A204.1 (cell line): ENCODE results near the gene SLC2A4.
"Not testable (repeated sequence)": the region's sequence is repeated elsewhere in the genome, so short reads cannot be mapped to it uniquely, and the experiment has no call there.

Experiments
- FAIRE-seq: peaks from 2 replicates; lab custom pipeline; 2012; peaks lifted over from hg19 to GRCh38; lab: Jason Lieb, UNC

Gene SLC2A4

DNA sequence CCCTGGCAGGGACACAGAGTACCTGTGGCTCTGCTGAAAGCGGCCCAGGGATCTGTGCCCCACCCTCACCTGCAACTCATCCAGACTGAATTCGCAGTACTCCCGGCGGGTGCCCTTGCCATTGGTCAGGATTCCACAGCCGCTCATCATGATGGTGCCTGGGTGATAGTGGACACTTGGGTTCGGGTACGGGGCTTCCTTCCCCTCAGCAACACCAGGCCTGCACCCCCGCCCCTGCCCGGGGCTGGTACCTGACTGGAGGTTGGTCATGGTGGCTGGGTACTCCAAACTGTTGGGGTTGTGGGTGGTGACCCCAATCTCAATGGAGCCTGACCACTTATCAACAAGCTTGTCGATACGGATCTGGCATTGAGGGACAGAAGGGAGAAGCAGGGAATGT, 44.7 kb downstream of the SLC2A4 start:
- no peak for FAIRE-seq

DNA sequence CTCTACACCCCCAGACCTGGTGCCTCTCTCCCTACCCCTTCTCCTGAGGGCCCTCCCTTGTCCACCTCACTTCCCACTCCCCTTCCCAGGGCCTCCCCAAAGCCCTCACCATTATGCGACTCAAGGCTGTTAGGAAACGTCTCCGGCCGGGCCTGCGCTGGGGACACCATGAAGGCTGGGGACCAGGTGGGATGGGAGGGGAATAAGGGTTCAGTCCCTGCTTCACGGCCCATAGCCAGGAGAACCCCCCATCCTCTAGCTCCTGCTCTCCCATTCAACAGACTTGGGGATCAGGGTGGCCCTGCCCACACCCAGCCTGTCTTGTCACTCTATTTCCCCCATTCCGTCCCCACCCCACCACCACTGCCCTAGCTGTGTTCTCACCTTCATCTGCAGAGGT, 45.5 kb downstream of the SLC2A4 start:
- FAIRE-seq: no peak

DNA sequence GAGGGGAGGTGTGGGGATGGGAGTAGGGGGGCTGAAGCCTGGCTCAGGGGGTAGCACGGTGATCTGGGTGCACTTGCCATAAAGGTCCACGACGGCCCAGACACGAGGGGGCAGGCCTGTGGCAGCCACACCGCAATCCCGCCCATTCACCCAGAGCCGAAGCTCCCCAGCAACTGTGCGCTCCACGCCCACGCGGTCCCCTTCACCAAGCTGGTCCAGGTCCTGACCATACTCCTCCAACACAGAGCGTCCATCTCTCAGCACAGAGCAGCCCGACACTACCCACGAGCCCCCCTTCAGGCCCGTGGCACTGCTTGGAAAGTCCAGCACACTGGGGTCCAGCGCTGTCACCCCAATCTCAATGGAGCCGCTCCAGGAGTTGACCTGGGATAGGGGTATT, 46.0 kb downstream of the SLC2A4 start:
- FAIRE-seq: no peak

DNA sequence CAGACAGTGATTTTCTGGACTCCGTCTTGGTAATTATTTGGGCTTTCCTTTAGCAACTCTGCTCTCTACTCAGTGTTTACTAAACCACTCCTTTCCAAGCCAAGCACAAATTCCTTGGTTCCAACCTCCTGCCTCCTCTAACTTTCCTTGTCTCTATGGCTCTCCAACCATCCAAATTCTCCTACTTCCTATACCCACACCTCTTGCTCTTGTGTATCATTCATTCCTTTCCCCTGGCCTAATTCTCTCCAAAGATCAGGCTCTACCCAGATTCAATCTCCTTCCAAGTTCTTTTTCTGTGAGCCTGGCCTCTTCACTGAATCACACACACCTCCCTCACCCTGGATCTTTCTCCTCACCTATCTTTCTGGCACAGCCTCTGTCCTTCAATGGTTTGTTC, 46.5 kb downstream of the SLC2A4 start:
- no peak for FAIRE-seq

DNA sequence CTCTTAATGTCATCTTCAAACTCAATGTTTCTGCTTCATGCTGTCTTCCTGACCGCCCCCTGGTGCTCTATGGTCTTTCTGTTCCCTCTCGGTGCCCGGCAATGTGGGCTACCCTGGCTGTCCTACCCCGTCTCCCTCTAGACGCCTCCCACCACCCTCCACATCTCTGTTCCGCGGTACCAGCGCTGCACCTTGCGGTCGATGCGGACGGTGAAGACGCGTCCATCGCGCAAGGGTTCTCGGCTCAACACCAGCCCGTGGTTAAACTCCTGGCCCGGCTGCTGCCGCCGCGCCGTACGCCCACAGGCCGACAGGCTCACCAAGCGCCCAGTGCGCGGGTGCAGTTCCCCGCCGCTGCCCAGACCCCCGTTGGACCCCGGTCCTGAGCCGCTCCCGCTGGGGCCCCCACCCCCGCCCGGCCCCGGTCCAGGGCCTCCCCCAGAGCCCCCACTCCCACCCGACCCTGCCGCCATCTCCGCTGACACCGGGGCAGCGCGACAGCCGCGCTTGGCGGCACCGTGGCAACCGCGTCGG, 47.4 kb downstream of the SLC2A4 start, which contains the start of gene NEURL4:
Gene NEURL4, minus strand, starts transcription at position 496 of the 534 bp plus-strand sequence. Its CDS starts 23 bp downstream, at position 473.
- FAIRE-seq: no peak

DNA sequence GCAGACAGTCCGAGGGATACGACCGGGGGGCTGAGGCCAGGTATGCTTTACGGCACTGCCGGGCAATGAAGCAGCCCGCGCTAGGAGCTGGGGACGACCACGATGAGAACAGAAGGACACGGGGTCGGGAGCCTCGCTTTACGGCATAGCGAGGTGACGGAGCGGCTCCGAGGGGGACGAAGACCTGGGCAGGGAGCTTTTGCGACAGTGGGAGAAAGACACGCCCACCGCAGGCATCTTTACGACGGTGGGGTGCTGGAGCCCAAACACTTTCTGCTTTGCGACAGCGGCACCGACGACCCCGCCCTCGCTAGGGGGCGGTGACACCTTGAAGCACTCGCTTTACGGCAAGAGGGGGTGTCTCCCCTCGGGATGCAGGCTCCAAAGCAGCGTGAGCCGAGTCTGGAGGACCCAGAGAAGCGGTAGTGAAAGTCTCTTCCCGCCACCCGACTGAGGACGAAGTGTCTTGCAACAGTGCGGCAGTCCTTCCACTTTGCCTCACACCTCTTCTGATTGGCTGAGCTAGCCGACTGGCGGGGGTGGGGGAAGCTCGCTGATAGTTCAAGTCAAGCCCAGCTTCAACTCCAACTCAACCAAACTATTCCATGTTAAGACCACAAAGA, 48.0 kb downstream of the SLC2A4 start:
- peak; percentile 99 for FAIRE-seq

DNA sequence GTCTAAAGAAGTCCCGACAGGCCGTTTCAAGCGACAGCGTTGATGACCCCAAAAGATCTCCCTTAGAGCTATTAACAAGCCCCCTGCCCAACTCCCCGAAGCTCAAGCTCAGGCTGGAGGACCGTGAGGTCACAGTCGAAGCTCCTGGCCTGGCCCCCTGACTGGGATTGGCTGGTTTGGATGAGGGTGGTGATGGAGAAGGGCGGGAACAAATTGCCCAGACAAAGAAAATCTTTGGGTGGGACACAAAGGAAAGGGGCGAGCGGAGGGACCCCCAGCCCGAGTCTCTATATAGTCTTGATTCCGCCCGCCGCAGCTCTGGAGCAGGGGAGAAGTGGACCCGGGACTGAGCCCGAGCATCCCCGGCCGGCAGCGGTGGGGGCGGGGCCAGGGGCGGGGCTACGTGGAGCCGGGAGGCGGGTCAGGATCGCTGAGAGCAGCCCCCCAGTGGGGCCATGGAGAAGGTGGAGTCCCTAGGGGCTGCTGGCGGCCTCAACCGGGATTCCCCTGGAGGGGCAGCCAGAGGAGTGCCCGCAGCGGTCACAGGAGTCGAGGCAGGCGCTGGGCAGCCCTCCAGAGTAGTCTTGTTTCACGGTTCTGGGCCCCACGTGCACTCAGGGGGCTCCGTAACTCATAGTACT, 48.6 kb downstream of the SLC2A4 start:
- FAIRE-seq: no peak

DNA sequence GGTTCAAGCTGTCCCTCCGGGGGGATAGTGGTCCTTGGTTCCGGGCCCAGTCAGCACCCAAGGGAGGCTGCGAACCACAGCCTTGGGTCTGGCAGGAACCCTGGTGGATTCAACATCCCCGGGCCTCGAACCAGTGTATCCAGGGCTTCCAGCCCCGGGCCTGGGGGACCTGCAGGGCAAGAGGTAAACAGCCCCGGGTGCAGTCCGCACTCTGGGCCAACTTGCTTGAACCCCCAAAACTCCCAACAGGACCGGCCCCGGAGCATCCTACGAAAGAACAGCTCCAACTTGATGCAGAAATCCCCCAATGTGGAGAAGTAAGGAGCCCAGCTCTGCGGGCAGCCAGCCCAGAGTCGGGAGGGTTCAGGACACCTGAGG, 49.1 kb downstream of the SLC2A4 start:
- FAIRE-seq: no peak

DNA sequence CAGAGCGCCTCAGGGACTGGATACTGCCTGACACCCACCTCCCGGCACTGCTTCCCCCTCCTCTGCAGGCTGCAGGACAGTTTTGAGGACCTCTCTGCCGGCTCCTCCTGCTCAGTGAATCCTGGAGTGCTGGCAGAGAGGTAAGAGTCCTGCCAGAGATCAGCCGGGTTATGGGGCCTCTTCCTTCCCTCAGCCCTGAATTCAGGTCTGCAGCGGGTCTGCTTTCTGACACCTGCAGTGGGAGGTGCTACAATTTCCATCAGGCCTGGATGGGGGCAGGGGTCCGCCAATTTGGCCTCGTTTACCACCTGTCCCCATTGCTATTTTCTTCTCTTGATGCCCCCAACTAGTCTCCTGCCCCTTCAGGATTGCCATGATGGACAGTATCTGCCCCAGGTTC, 50.6 kb downstream of the SLC2A4 start:
- FAIRE-seq: no peak

DNA sequence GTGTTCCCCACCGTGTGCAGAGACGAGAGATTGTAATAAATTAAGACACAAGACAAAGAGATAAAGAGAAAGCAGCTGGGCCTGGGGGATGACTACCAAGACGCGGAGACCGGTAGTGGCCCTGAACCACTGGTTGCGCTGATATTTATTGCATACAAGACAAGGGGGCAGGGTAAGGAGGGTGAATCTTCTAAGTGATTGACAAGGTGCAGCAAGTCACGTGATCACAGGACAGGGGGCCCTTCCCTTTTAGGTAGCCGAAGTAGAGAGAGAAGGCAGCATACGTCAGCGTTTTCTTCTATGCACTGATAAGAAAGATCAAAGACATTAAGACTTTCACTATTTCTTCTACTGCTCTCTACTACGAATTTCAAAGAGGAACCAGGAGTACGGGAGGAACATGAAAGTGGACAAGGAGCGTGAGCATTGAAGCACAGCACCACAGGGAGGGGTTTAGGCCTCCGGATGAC, 51.1 kb downstream of the SLC2A4 start:
- not testable (repeated sequence) for FAIRE-seq

DNA sequence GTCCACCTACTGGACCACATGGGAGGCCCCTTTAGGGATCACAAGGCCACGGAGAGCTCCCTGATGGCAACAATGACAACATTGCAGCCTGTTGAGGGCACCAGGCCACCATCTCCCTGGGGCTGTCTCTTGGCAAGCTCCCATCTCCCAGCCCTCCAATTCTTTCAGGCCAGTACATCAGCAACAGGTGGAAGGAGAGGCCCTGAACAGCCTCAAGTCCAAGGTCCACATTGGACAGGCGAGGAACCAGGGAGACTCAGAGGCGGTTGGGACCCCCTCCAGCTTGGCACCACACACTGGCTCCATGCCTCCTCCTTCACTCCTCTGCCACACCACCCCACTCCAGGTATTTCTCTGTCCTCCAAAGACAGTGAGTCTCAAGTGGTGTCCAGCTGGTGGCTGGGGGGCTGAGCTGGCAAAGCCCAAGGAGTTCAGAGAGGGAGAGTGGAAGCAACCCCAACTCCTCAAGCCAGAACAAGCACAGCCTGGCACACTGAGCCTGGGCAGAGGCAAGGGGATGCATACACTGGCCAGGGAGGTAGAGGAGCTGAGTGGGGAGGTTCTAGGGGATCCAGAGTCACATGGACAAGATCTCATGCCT, 53.5 kb downstream of the SLC2A4 start:
- no peak for FAIRE-seq

DNA sequence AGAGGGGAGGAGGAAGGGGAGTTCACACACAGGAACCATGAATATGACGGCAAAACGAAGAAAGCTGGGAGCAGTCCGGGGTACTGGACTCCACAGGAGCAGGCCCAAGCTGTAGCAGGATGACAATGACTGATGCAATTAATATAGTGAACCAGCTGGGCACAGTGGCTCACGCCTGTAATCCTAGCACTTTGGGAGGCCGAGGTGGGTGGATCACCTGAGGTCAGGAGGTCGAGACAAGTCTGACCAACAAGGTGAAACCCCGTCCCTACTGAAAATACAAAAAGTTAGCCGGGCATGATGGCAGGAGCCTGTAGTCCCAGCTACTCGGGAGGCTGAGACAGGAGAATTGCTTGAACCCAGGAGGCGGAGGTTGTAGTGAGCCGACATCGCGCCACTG, 54.2 kb downstream of the SLC2A4 start:
- not testable (repeated sequence) for FAIRE-seq

DNA sequence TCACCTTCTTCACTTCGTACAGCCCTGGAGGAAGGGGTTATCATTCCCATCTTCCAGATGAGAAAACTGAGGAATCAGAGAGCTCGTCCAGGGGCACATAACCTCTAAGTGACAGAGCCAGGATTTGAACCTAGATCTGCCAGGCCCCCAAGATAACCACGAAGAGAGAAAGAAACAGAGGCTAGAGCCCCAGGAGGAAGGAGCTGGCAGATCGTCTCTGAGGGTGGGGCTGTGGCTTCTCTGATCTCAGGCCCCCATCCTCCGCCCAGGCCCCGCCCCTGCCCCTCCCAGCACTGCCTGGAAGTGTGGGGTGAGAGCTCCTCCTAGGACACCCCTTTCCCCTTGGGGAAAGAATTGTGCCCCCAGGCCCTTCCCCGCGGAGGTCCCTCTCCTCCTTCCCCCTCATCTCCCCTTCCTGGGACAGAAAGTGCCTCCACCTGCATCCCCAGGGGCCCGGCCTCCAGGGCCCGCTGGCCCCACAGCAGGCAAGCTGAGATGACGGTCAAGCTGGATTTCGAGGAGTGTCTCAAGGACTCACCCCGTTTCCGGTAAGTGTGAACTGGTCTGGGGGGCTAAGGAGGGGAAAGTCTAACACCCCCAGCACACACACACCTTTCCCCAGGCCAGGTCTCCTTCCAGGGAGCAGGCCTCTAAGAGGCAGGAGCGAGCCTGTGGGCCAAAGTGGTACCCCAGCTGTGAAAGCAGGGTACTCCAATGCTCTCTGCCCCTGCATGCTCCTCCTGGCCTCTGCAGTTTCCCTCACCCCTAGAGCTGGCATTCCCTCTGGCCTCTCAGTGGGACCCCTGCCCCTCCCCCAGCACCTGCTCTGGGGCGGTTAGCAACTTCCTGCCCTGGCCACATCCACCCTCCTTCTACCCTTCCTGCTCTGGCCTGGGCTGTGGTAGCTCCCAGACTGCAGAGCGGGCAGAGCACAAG, 55.0 kb downstream of the SLC2A4 start, which contains the start of gene ACAP1:
Gene ACAP1, plus strand, starts transcription at position 290 of the 936 bp plus-strand sequence. Its CDS starts 206 bp downstream, at position 496.
- no peak for FAIRE-seq

DNA sequence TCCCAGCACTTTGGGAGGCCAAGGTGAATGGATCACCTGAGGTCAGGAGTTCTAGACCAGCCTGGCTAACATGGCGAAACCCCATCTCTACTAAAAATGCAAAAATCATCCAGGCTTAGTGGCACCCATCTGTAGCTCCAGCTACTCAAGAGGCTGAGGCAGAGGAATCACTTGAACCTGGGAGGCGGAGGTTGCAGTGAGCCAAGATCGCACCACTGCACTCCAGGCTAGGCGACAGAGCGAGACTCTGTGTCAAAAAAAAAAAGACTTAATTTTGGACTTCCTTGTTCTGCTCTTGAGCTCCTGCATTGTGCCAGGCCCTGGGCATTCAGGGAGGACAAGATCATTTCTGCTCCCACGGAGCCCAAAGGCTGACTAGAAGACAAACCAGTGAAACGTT, 56.1 kb downstream of the SLC2A4 start:
- not testable (repeated sequence) for FAIRE-seq
